RWPE2 (cell line): ENCODE data around the gene LRRC7.

Source experiments
- ATAC-seq: fragments of 200-7000 bp; cut with Tn5 transposase; 3 replicates; pipeline ENCODE4 v1.9.1; 2021; ENCODE audit warnings: low read depth
- DNase-seq: peaks from one replicate; pipeline ENCODE4 v3.0.0-alpha.2; 2020; ENCODE audit warnings: low spot score
- H3K27ac ChIP-seq: fragments of 450-650 bp; 2 replicates; pipeline ENCODE4 v1.5.1; 2017; ENCODE audit warnings: mild to moderate bottlenecking; ENCODE audit not compliant: poor library complexity, severe bottlenecking
- H3K27me3 ChIP-seq: fragments of 250-450 bp; sonication (Bioruptor Pico); 2 replicates; pipeline ENCODE4 v1.5.1; 2021; ENCODE audit warnings: mild to moderate bottlenecking, moderate library complexity; ENCODE audit not compliant: insufficient read depth, poor library complexity, severe bottlenecking
- H3K36me3 ChIP-seq: fragments of 250-450 bp; sonication (Bioruptor Pico); 2 replicates; pipeline ENCODE4 v1.5.1; 2020; ENCODE audit warnings: low read depth, mild to moderate bottlenecking, moderate library complexity
- H3K4me1 ChIP-seq: fragments of 250-450 bp; sonication (Bioruptor Pico); 2 replicates; pipeline ENCODE4 v1.5.1; 2021; ENCODE audit warnings: mild to moderate bottlenecking, moderate library complexity; ENCODE audit not compliant: insufficient read depth, poor library complexity, severe bottlenecking
- H3K4me3 ChIP-seq: fragments of 250-450 bp; sonication (Bioruptor Pico); 2 replicates; pipeline ENCODE4 v1.5.1; 2021; ENCODE audit warnings: mild to moderate bottlenecking, moderate library complexity; ENCODE audit not compliant: severe bottlenecking
- H3K9me3 ChIP-seq: fragments of 250-450 bp; sonication (Bioruptor Pico); 2 replicates; pipeline ENCODE4 v1.5.1; 2021; ENCODE audit warnings: mild to moderate bottlenecking, moderate library complexity; ENCODE audit not compliant: severe bottlenecking
- CTCF ChIP-seq: fragments of 450-650 bp; IDR thresholded peaks from one replicate; pipeline ENCODE4 v1.5.1; 2017; ENCODE audit warnings: mild to moderate bottlenecking, moderate library complexity; ENCODE audit not compliant: poor library complexity, severe bottlenecking

Gene LRRC7

GRCh38 chr1:69842326-69842725 lies 274.6 kb downstream of the LRRC7 start:
- H3K27me3 ChIP-seq = peaks cover 2% of the 10 kb centered on the region
- no peak for ATAC-seq
- DNase-seq = no peak
- H3K4me3 ChIP-seq = no peak overlapping the region
- no peaks in the 10 kb centered on the region for H3K36me3 ChIP-seq
- no peaks in the 10 kb centered on the region for H3K9me3 ChIP-seq
- H3K4me1 ChIP-seq = no peaks in the 10 kb centered on the region
- H3K27ac ChIP-seq = no peak overlapping the region
- TF ChIP-seq CTCF = no peak

GRCh38 chr1:69845655-69846054 lies 277.9 kb downstream of the LRRC7 start:
- Histone ChIP-seq H3K27me3 (peaks cover under 1% of the 10 kb centered on the region), H3K27ac (no peak overlapping the region), H3K4me1 (no peaks in the 10 kb centered on the region), H3K36me3 (no peaks in the 10 kb centered on the region), H3K4me3 (no peak overlapping the region), H3K9me3 (no peaks in the 10 kb centered on the region)
- ATAC-seq (no peak), DNase-seq (no peak)
- TF ChIP-seq CTCF = no peak

GRCh38 chr1:69846267-69846666 lies 278.5 kb downstream of the LRRC7 start:
- DNase-seq (no peak), ATAC-seq (no peak)
- no peak overlapping the region for H3K4me3 ChIP-seq
- H3K27ac ChIP-seq = no peak overlapping the region
- no peak for TF ChIP-seq CTCF
- H3K9me3 ChIP-seq = no peaks in the 10 kb centered on the region
- no peaks in the 10 kb centered on the region for H3K36me3 ChIP-seq
- no peaks in the 10 kb centered on the region for H3K27me3 ChIP-seq
- no peaks in the 10 kb centered on the region for H3K4me1 ChIP-seq

- Histone ChIP-seq H3K36me3 (no peaks in the 10 kb centered on the region), H3K27me3 (no peaks in the 10 kb centered on the region), H3K4me3 (no peak overlapping the region), H3K9me3 (no peaks in the 10 kb centered on the region), H3K4me1 (no peaks in the 10 kb centered on the region), H3K27ac (no peak overlapping the region)
- ATAC-seq (no peak), DNase-seq (no peak)
- no peak for TF ChIP-seq CTCF
Measured at GRCh38 chr1:69847670-69848069, 279.9 kb downstream of the LRRC7 start.

GRCh38 chr1:69852151-69852550 lies 284.4 kb downstream of the LRRC7 start:
- Histone ChIP-seq H3K27ac (no peak overlapping the region), H3K9me3 (no peaks in the 10 kb centered on the region), H3K27me3 (no peaks in the 10 kb centered on the region), H3K4me1 (no peaks in the 10 kb centered on the region), H3K36me3 (no peaks in the 10 kb centered on the region), H3K4me3 (no peak overlapping the region)
- no peak for TF ChIP-seq CTCF
- DNase-seq (no peak), ATAC-seq (no peak)
